Limb (tissue), 2 donors: ENCODE measurements around the gene HTRA1.

Experiments
- DNase-seq, 2 donors: peaks; one replicate each; pipeline ENCODE4 v3.0.0-alpha.2; 2016; ENCODE audit errors: extremely low spot score in 2 of 2

The HTRA1 gene

GRCh38 chr10:122494173-122494820 is 32.9 kb downstream of the HTRA1 start:
- DNase-seq = no peak

GRCh38 chr10:122494833-122495232 is 33.5 kb downstream of the HTRA1 start:
- DNase-seq = no peak

GRCh38 chr10:122495406-122496340 is 34.3 kb downstream of the HTRA1 start:
- no peak for DNase-seq

- DNase-seq = no peak
Measured at GRCh38 chr10:122497241-122497640, 35.9 kb downstream of the HTRA1 start.

GRCh38 chr10:122498521-122498920 is 37.2 kb downstream of the HTRA1 start:
- DNase-seq = no peak

- no peak for DNase-seq
Measured at GRCh38 chr10:122499012-122499411, 37.7 kb downstream of the HTRA1 start.

GRCh38 chr10:122499491-122499941 is 38.2 kb downstream of the HTRA1 start:
- DNase-seq = no peak

- no peak for DNase-seq
Measured at GRCh38 chr10:122500194-122500593, 38.8 kb downstream of the HTRA1 start.

GRCh38 chr10:122500726-122501125 is 39.4 kb downstream of the HTRA1 start:
- DNase-seq = no peak

- DNase-seq = no peak
Measured at GRCh38 chr10:122503012-122503411, 41.7 kb downstream of the HTRA1 start.

- DNase-seq = peak in 1 of 2 donors; percentile 54
Measured at GRCh38 chr10:122503886-122504609, 42.7 kb downstream of the HTRA1 start.

- peak; percentile 64 to 89 for DNase-seq
Measured at GRCh38 chr10:122504610-122504950, 43.2 kb downstream of the HTRA1 start.

- no peak for DNase-seq
Measured at GRCh38 chr10:122505011-122505410, 43.7 kb downstream of the HTRA1 start.

- DNase-seq = no peak
Measured at GRCh38 chr10:122505885-122506645, 44.7 kb downstream of the HTRA1 start.

- no peak for DNase-seq
Measured at GRCh38 chr10:122507616-122508015, 46.3 kb downstream of the HTRA1 start.

- DNase-seq = no peak
Measured at GRCh38 chr10:122508021-122508420, 46.7 kb downstream of the HTRA1 start.

- DNase-seq = no peak
Measured at GRCh38 chr10:122509323-122509722, 48.0 kb downstream of the HTRA1 start.

GRCh38 chr10:122510326-122510725 is 49.0 kb downstream of the HTRA1 start:
- DNase-seq = no peak

GRCh38 chr10:122510736-122511135 is 49.4 kb downstream of the HTRA1 start:
- no peak for DNase-seq

GRCh38 chr10:122513053-122513452 is 51.7 kb downstream of the HTRA1 start:
- no peak for DNase-seq
